ENCODE results near the gene ATG101.
A peak's percentile ranks its signal among the peaks of the same experiment; 100 is the strongest.

- TF ChIP-seq CTCF (IDR thresholded peaks at IDR 0.05 in 4 of 5, conservative IDR thresholded peaks at IDR 0.05 in 1 of 5) (no peak), POLR2A (IDR thresholded peaks at IDR 0.05) (peak; percentile 42 to 72)
Observed at GRCh38 chr12:52027085-52027843, 42.5 kb upstream of the ATG101 start.
